H1 (cell line): ENCODE measurements around the gene GINS3.

ENCODE experiments used
- EP300 ChIP-seq, 2 experiments: IDR thresholded peaks; 1 replicate in 1 of 2; 2 replicates in 1 of 2; pipeline ENCODE4 v1.6.1; 2011 to 2012; ENCODE audit warnings: low read depth in 2 of 2, low read length in 2 of 2, mild to moderate bottlenecking in 2 of 2, borderline replicate concordance in 1 of 2, inconsistent platforms in 1 of 2, moderate library complexity in 1 of 2
- EZH2 ChIP-seq: fragments of 200-600 bp; sonication (generic); IDR thresholded peaks from 2 replicates; pipeline ENCODE4 v1.7.1; 2012; ENCODE audit warnings: low read depth, mild to moderate bottlenecking, moderate library complexity, low read length, inconsistent platforms; ENCODE audit not compliant: severe bottlenecking
- JUN ChIP-seq: IDR thresholded peaks from 2 replicates; pipeline ENCODE4 v1.6.1; 2011; ENCODE audit warnings: low read depth, mild to moderate bottlenecking, improper control_type of control experiment, low read length
- JUND ChIP-seq: IDR thresholded peaks from 2 replicates; pipeline ENCODE4 v1.6.1; 2011; ENCODE audit warnings: mild to moderate bottlenecking, improper control_type of control experiment, low read length
- MAFK ChIP-seq: IDR thresholded peaks from 2 replicates; pipeline ENCODE4 v1.6.1; 2012; ENCODE audit warnings: low read depth, mild to moderate bottlenecking, improper control_type of control experiment, low read length
- POLR2AphosphoS5 ChIP-seq: IDR thresholded peaks from 2 replicates; pipeline ENCODE4 v1.6.1; 2011; ENCODE audit warnings: low read depth, low read length
- SP1 ChIP-seq: IDR thresholded peaks from 2 replicates; pipeline ENCODE4 v1.6.1; 2011; ENCODE audit warnings: low read depth, low read length
- TAF1 ChIP-seq: IDR thresholded peaks from 2 replicates; pipeline ENCODE4 v1.6.1; 2011; ENCODE audit warnings: mild to moderate bottlenecking, low read depth, low read length
- TEAD4 ChIP-seq: IDR thresholded peaks from 2 replicates; pipeline ENCODE4 v1.6.1; 2012; ENCODE audit warnings: low read depth, low read length, inconsistent platforms, mixed read lengths
- ZNF274 ChIP-seq: IDR thresholded peaks from 2 replicates; pipeline ENCODE4 v1.7.0; 2012; ENCODE audit warnings: low read length, borderline replicate concordance; ENCODE audit errors: extremely low read depth

DNA sequence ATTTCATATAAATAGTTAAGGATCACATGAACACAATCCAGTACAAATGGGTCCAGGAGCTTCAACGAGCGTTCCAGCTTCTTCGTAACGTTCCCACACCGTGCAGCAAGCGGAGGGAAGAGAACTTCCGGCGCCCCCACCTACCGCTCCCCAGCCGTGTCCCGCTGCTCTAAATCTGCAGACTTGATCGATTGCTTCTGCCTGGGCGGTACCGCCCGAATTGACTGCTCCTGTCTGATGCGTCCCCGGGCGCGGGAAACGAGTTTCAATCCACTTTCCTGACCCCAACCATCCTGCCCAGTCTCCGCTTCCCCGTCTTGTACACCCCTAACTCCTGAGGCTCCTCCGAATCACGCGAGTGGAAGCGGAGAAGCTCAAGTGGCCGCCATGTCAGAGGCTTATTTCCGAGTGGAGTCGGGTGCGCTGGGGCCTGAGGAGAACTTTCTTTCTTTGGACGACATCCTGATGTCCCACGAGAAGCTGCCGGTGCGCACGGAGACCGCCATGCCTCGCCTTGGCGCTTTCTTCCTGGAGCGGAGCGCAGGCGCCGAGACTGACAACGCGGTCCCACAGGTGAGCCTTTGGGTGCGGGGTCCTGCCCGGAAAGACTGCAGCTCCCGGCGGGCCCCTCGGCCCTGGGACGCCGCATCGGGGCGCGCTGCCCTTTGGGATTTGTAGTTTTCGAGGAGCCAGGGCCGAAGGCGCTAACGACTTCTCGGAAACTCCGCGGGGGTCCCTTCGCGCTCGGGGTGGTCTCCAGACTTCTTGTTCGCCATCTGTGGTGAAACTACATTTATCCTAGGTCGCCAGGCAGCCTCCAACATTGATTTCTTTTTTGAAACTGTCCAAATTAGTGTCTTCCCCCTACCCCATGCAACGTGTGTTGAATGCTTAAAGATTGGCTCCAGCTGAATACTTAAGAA, at the start of gene GINS3:
- no peak for TF ChIP-seq MAFK
- TF ChIP-seq EP300 (IDR thresholded peaks at IDR 0.05; ENCODE audit: borderline replicate concordance in 1 of 2, low read depth in 2 of 2, low read length in 2 of 2): no peak
- no peak for TF ChIP-seq EZH2
- 0 out of 2 replicates have a peak, but pooled peaks have one; percentile 22 for TF ChIP-seq SP1
- TF ChIP-seq POLR2AphosphoS5: peak; percentile 64; the same call in 1 of the 2 replicates
- TF ChIP-seq JUND: no peak
- TF ChIP-seq TAF1: 0 out of 2 replicates have a peak, but pooled peaks have one; percentile 33
- TF ChIP-seq TEAD4: 0 out of 2 replicates have a peak, but pooled peaks have one; percentile 10
- TF ChIP-seq JUN: no peak
- no peak for TF ChIP-seq ZNF274
